Left lung (tissue), 8 donors: ENCODE results near the gene SHANK1. TPM values are rescaled to one million over a fixed set of nuclear protein-coding genes. Genes with fewer than 3 reads are reported as not detected.

Experiments
- polyA plus RNA-seq, 6 donors: library from polyadenylated mRNA; unstranded; fragments of 120-200 nt; gene quantifications; one replicate each; pipeline ENCODE4 v1.2.1, GENCODE V29; 2013; ENCODE audit not compliant: insufficient read length in 6 of 6
- total RNA-seq, 2 donors: library from RNA; stranded (reverse); fragmentation: NEBNext Ultra II Directional; extraction: Animal tissue kit (Norgen Biotek cat#: 25700); gene quantifications; one replicate each; pipeline ENCODE4 v1.2.1, GENCODE V29; 2021
- donor health status: DM: no; HTN: yes; CAD: no.
- donor health status: DM: no; HTN: no; CAD: no.

Gene SHANK1
- total and polyA plus RNA-seq, 8 donors, result 0.21 to 7.5 (median 4.9) TPM

Other genes with a start within 250 kb of the SHANK1 start
- 100 to 1,000 TPM; 126 to 157 TPM for gene EMC10, start 243.3 kb downstream of the SHANK1 start, total RNA-seq
- 10 to 100 TPM; 72.3 to 99.7 (median 83.6) TPM for gene EMC10, start 243.3 kb downstream of the SHANK1 start, polyA plus RNA-seq
- gene GARIN5A, start 243.0 kb downstream of the SHANK1 start, total RNA-seq, result 1 to 10 TPM; 2.6 to 4.3 TPM
- 1 to 10 TPM; 3.4 to 5.4 (median 4.2) TPM for gene GARIN5A, start 243.0 kb downstream of the SHANK1 start, polyA plus RNA-seq
- 10 to 100 TPM; 44.1 to 52.0 TPM for gene JOSD2, start 208.6 kb downstream of the SHANK1 start, total RNA-seq
- gene JOSD2, start 208.6 kb downstream of the SHANK1 start, polyA plus RNA-seq, result 10 to 100 TPM; 16.0 to 27.2 (median 19.5) TPM
- gene ASPDH, start 205.9 kb downstream of the SHANK1 start, total RNA-seq, result not detected
- gene ASPDH, start 205.9 kb downstream of the SHANK1 start, polyA plus RNA-seq, result 1 to 10 TPM in 5 of 6 donors, under 1 TPM in 1; 0.74 to 2.6 (median 1.3) TPM
- 1 to 10 TPM; 2.8 to 3.2 TPM for gene LRRC4B, start 151.4 kb downstream of the SHANK1 start, total RNA-seq
- 10 to 100 TPM in 5 of 6 donors, 1 to 10 TPM in 1; 9.0 to 14.3 (median 11.1) TPM for gene LRRC4B, start 151.4 kb downstream of the SHANK1 start, polyA plus RNA-seq
- gene SYT3, start 79.9 kb downstream of the SHANK1 start, total RNA-seq, result 1 to 10 TPM in 1 of 2 donors, under 1 TPM in 1; 0.12 to 1.5 TPM
- under 1 TPM; 0.08 to 0.92 (median 0.26) TPM for gene SYT3, start 79.9 kb downstream of the SHANK1 start, polyA plus RNA-seq
- 1 to 10 TPM in 1 of 2 donors, not detected in 1; 2.2 TPM for gene C19orf81, start 70.4 kb downstream of the SHANK1 start, total RNA-seq
- not detected for gene C19orf81, start 70.4 kb downstream of the SHANK1 start, polyA plus RNA-seq
- 10 to 100 TPM; 13.7 to 49.1 TPM for gene CLEC11A, start 3.6 kb upstream of the SHANK1 start, total RNA-seq
- gene CLEC11A, start 3.6 kb upstream of the SHANK1 start, polyA plus RNA-seq, result 10 to 100 TPM; 37.7 to 44.7 (median 40.3) TPM
- not detected for gene GPR32, start 50.7 kb upstream of the SHANK1 start, total RNA-seq
- not detected for gene GPR32, start 50.7 kb upstream of the SHANK1 start, polyA plus RNA-seq
- not detected for gene ACP4, start 70.6 kb upstream of the SHANK1 start, total RNA-seq
- gene ACP4, start 70.6 kb upstream of the SHANK1 start, polyA plus RNA-seq, result under 1 TPM in 4 of 6 donors, not detected in 2; 0.12 to 0.42 (median 0.16) TPM
- gene KLK1, start 104.0 kb upstream of the SHANK1 start, total RNA-seq, result under 1 TPM; 0.41 to 0.76 TPM
- gene KLK1, start 104.0 kb upstream of the SHANK1 start, polyA plus RNA-seq, result under 1 TPM; 0.29 to 0.75 (median 0.60) TPM
- gene KLK15, start 113.8 kb upstream of the SHANK1 start, total RNA-seq, result not detected
- not detected for gene KLK15, start 113.8 kb upstream of the SHANK1 start, polyA plus RNA-seq
- gene KLK3, start 135.1 kb upstream of the SHANK1 start, total RNA-seq, result not detected
- not detected for gene KLK3, start 135.1 kb upstream of the SHANK1 start, polyA plus RNA-seq
- gene KLK2, start 153.6 kb upstream of the SHANK1 start, total RNA-seq, result not detected
- gene KLK2, start 153.6 kb upstream of the SHANK1 start, polyA plus RNA-seq, result not detected
- not detected for gene KLK4, start 191.6 kb upstream of the SHANK1 start, total RNA-seq
- not detected for gene KLK4, start 191.6 kb upstream of the SHANK1 start, polyA plus RNA-seq
- under 1 TPM in 1 of 2 donors, not detected in 1; 0.52 TPM for gene KLK5, start 233.2 kb upstream of the SHANK1 start, total RNA-seq
- gene KLK5, start 233.2 kb upstream of the SHANK1 start, polyA plus RNA-seq, result under 1 TPM; 0.21 to 0.99 (median 0.40) TPM
- not detected for gene KLK6, start 249.8 kb upstream of the SHANK1 start, total RNA-seq
- gene KLK6, start 249.8 kb upstream of the SHANK1 start, polyA plus RNA-seq, result under 1 TPM; 0.15 to 0.47 (median 0.29) TPM